Thymus (tissue), 11 donors: ENCODE data around the gene PDGFD. TPM values are rescaled to one million over a fixed set of nuclear protein-coding genes. Genes with fewer than 3 reads are reported as not detected.
"Not testable (repeated sequence)": the region's sequence is repeated elsewhere in the genome, so short reads cannot be mapped to it uniquely, and the experiment has no call there.

Experiments
- DNase-seq, 9 donors: peaks; one replicate each; pipeline ENCODE4 v3.0.0-alpha.2; 2013; ENCODE audit warnings: low spot score in 9 of 9, low read depth in 6 of 9, missing footprints in 1 of 9
- H3K27ac ChIP-seq, 2 donors: one replicate each; pipeline ENCODE4 v1.5.1; 2013; ENCODE audit warnings: control low read depth in 1 of 2, low read depth in 1 of 2, low read length in 1 of 2, mild to moderate bottlenecking in 1 of 2, moderate library complexity in 1 of 2
- H3K27me3 ChIP-seq, 2 donors: one replicate each; pipeline ENCODE4 v1.5.1; 2013; ENCODE audit warnings: low read length in 1 of 2; ENCODE audit not compliant: control insufficient read depth in 2 of 2, insufficient read depth in 1 of 2
- H3K36me3 ChIP-seq, 2 donors: one replicate each; pipeline ENCODE4 v1.5.1; 2013; ENCODE audit warnings: low read length in 1 of 2, mild to moderate bottlenecking in 1 of 2, moderate library complexity in 1 of 2; ENCODE audit not compliant: control insufficient read depth in 2 of 2, insufficient read depth in 2 of 2
- H3K4me1 ChIP-seq, 2 donors: one replicate each; pipeline ENCODE4 v1.5.1; 2013; ENCODE audit warnings: low read length in 2 of 2; ENCODE audit not compliant: control insufficient read depth in 2 of 2, insufficient read depth in 2 of 2
- H3K4me3 ChIP-seq, 2 donors: one replicate each; pipeline ENCODE4 v1.5.1; 2013; ENCODE audit warnings: low read length in 2 of 2, control low read depth in 1 of 2, mild to moderate bottlenecking in 1 of 2
- H3K9me3 ChIP-seq, 2 donors: one replicate each; pipeline ENCODE4 v1.5.1; 2013; ENCODE audit warnings: low read length in 1 of 2, mild to moderate bottlenecking in 1 of 2; ENCODE audit not compliant: control insufficient read depth in 2 of 2, insufficient read depth in 1 of 2
- WGBS: extraction: QIAGEN DNeasy Blood & Tissue Kit; methylation state at CpG from one replicate; pipeline ENCODE4 v1.1.7; 2013; 5-methylcytosine and 5-hydroxymethylcytosine counted together
- polyA plus RNA-seq: library from polyadenylated mRNA; stranded (reverse); fragments of 200-250 nt; gene quantifications from one replicate; pipeline ENCODE4 v1.2.3, GENCODE V29; 2013
- total RNA-seq: library from RNA; stranded (reverse); fragments of 120-200 nt; gene quantifications from one replicate; pipeline ENCODE4 v1.2.4, GENCODE V29; 2013
- donor health status: healthy.

Gene PDGFD
- total and polyA plus RNA-seq, 2 donors: 1.3 to 5.2 TPM

DNA sequence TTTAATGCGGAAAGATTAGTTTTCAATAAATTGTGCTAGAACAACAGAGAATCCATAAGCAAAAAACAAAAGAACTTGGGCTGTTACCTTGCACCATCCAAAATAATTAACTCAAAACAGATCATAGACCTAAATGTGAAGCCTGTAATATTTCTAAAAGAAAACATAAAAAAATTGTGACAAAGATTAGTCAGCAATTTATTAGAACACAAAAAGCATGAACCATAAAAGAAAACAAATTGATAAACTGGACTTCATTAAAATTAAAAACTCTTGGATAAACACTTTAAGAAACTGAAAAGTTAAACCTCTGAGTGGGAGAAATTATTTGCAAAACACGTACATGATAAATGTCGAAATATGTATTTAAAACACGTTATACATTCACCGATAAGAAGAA, 106.0 kb downstream of the PDGFD start:
- Histone ChIP-seq H3K27ac (no peak overlapping the region), H3K27me3 (no peaks in the 10 kb centered on the region), H3K4me1 (no peaks in the 10 kb centered on the region), H3K36me3 (no peaks in the 10 kb centered on the region), H3K9me3 (no peaks in the 10 kb centered on the region), H3K4me3 (no peak overlapping the region)
- DNase-seq: no peak
- WGBS: 98% methylated on average over 5 of the region's 5 CpGs

DNA sequence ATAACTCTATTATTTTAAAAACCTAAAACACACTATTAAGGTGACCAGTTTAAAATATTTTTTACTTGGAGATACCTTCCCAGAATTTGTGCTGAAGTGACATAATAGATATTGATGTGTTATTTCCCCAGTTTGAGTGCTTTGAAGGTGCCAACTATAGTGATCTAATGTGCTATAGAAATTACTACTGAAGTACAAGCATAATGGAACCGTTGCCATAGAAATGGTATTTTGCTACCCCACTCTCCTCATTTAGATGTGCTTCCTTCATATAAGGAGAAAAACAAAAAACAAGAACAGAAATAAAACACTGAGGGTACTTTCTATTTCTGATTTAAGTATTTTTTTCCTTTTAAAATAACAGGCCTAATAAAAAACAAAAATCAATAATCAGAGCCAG, 108.4 kb downstream of the PDGFD start:
- Histone ChIP-seq H3K4me1 (no peaks in the 10 kb centered on the region), H3K9me3 (no peaks in the 10 kb centered on the region), H3K36me3 (no peaks in the 10 kb centered on the region), H3K4me3 (no peak overlapping the region), H3K27me3 (no peaks in the 10 kb centered on the region), H3K27ac (no peak overlapping the region)
- 99% methylated on average over 1 of the region's 1 CpG for WGBS
- DNase-seq: no peak

DNA sequence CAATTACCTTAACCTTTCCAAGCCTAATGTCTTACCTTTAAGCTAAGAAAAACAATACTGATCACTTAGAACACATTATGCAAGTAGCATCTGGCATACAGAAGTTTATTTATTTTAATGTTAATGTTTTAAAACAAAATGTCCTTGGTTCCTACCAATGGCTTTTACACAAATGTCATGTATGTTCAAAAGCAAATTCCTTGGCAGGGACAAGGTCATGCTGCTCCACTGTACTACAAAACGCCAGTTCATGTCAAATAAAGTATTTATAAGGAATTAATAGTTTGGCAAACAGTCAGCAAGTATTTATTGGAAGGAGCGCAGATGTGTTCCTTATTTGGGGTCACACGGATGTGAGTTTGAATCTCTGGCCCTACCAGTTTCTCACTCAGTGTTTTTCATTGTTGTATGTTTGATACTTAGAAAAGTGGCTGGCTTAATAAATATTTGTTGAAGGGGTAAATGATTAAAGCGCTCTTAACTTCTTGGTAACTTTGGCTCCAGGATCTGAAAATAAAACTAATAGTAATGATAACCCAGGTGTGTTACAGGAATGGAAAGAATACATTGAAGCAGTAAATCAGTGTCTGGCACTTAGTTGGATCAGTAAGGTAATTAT, 108.9 kb downstream of the PDGFD start:
- Histone ChIP-seq H3K4me1 (no peaks in the 10 kb centered on the region), H3K36me3 (no peaks in the 10 kb centered on the region), H3K27me3 (no peaks in the 10 kb centered on the region), H3K9me3 (no peaks in the 10 kb centered on the region), H3K4me3 (no peak overlapping the region), H3K27ac (no peak overlapping the region)
- 92% methylated on average over 4 of the region's 4 CpGs for WGBS
- DNase-seq: no peak

DNA sequence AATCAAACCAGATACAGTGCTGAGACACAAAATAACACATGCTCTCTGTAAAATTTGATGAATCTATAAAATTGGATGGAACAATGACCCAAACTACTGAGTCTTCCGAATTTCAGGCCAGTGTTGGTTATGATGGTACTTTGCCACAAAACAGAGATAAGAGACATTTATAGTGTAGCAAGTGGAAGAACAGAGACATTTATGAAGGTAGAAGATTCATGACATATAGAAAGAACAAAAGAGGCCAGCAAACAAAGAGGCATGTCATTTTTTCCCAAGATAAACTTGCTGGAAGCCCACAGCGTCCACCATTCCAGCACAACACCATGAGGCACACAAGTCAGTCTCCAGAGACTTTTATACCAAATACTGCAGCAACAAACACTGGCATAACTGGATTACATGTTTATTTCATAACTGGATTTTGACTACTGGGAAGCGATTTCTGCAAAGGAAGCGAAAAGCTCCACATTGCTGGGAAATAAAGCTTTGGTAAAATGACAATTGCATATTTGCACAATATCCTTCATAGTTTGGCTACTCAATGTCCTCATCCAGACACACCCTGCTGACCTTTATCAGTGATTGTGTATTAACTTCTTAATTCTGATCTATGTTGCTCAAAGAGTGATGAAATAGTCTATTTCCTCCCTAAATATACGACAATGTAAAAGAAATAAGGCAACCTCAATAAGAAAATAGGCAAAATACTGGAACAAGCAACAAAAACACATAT, 110.0 kb downstream of the PDGFD start:
- 85% methylated on average over 5 of the region's 5 CpGs for WGBS
- Histone ChIP-seq H3K36me3 (no peaks in the 10 kb centered on the region), H3K4me1 (no peaks in the 10 kb centered on the region), H3K27me3 (no peaks in the 10 kb centered on the region), H3K4me3 (no peak overlapping the region), H3K27ac (no peak overlapping the region), H3K9me3 (no peaks in the 10 kb centered on the region)
- DNase-seq: no peak

DNA sequence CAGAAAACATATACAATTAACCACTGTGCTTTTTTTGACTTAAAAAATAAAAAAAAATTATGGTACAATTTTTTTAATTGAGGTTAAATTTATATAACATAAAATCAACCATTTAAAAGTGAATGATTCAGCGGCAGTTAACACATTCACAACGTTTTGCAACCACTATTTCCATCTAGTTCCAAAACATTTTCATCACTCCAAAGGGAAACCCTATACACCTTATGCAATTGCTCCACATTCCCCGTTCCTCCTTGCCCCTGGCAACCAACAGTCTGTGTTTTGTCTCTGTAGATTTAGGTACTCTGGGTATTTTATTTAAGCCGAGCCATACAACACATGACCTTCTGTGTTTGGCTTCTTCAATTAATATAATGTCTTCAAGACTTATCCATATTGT, 112.2 kb downstream of the PDGFD start:
- Histone ChIP-seq H3K9me3 (no peaks in the 10 kb centered on the region), H3K27me3 (no peaks in the 10 kb centered on the region)
- WGBS: 93% methylated on average over 4 of the region's 4 CpGs

DNA sequence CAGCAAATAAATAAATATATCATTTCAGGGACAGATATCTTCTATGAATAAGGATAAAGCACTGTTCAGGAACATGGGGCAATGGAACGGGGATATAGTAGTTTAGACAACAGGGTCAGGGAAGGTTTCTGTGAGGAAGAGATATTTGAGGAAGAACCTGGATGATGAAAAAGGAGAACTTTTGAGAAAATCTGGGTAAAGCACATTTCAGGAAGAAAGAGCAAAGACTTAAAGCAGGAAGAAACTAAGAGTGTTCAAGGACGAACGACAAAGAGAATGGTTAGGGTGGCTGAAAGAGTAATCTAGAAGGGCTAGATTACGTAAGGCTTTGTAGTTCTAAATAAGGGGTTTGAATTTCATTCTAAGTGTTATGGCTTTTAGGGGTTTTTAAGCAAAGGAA, 114.8 kb downstream of the PDGFD start:
- Histone ChIP-seq H3K27ac (no peak overlapping the region), H3K27me3 (no peaks in the 10 kb centered on the region), H3K4me1 (no peaks in the 10 kb centered on the region), H3K9me3 (no peaks in the 10 kb centered on the region), H3K36me3 (no peaks in the 10 kb centered on the region), H3K4me3 (no peak overlapping the region)
- 83% methylated on average over 4 of the region's 4 CpGs for WGBS
- DNase-seq: no peak

More for the DNA sequence above, 112.2 kb downstream of the PDGFD start:
- Histone ChIP-seq H3K4me1 (no peaks in the 10 kb centered on the region), H3K36me3 (no peaks in the 10 kb centered on the region), H3K27ac (no peak overlapping the region), H3K4me3 (no peak overlapping the region)
- no peak for DNase-seq

DNA sequence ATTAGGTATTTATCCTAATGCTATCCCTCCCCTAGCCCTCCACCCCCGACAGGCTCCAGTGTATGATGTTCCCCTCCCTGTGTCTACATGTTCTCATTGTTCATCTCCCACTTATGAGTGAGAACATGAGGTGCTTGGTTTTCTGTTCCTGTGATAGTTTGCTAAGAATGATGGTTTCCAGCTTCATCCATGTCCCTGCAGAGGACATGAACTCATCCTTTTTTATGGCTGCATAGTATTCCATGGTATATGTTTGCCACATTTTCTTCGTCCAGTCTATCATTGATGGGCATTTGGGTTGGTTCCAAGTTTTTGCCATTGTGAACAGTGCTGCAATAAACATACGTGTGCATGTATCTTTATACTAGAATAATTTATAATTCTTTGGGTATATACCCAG, 117.1 kb downstream of the PDGFD start:
- WGBS: 92% methylated on average over 3 of the region's 3 CpGs

DNA sequence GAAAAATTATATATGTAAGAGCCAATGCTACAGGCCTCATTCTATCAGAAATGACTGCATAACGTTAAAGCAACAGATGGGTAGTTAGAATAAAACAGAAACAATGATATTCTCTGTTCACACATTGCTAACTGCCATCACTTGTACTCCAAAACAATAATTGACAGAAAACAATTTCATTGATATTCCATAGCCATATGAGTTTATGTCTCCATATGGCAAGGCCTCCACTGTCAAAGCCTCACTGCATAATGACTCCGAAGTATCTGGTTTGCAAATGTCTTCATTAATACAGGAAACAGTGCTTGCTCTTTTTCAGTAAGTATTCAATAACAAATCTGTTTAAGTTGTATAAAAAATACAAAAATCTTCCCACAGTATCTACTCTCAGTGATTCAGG, 117.6 kb downstream of the PDGFD start:
- no peaks in the 10 kb centered on the region for H3K9me3 ChIP-seq
- DNase-seq: no peak
- H3K27me3 ChIP-seq: no peaks in the 10 kb centered on the region
- H3K4me3 ChIP-seq: no peak overlapping the region
- WGBS: 96% methylated on average over 2 of the region's 2 CpGs
- no peaks in the 10 kb centered on the region for H3K4me1 ChIP-seq
- H3K27ac ChIP-seq: no peak overlapping the region
- no peaks in the 10 kb centered on the region for H3K36me3 ChIP-seq

More for the DNA sequence above, 117.1 kb downstream of the PDGFD start:
- not testable (repeated sequence) for H3K36me3 ChIP-seq, H3K9me3 ChIP-seq, H3K27me3 ChIP-seq, DNase-seq, H3K27ac ChIP-seq, H3K4me1 ChIP-seq, H3K4me3 ChIP-seq

DNA sequence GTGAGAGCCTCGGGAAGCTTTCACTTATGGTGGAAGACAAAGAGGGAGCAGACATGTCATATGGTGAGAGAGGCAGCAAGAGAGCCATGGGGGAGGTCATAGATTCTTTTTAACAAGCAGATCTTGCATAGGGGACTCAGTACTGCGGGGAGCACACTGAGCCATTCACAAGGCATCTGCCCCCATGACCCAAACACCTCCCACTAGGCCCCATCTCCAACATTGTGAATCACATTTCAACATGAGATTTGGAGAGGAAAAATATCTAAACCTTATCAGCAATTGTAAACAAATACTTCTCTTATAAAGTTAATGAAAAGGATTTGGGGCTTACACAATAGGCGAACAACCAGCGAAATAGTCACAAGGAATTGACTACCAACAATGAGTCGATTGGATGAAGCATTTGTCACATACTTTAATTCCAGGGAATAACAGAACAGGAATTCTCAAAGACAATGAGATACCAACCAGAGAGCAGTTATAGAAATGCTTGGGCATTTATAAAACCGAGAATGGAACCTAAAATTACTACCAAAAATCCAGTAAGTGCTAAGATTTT, 120.2 kb downstream of the PDGFD start:
- H3K4me3 ChIP-seq: no peak overlapping the region
- no peaks in the 10 kb centered on the region for H3K27me3 ChIP-seq
- no peaks in the 10 kb centered on the region for H3K36me3 ChIP-seq
- H3K9me3 ChIP-seq: no peaks in the 10 kb centered on the region
- no peak overlapping the region for H3K27ac ChIP-seq
- H3K4me1 ChIP-seq: no peaks in the 10 kb centered on the region
- no peak for DNase-seq
- WGBS: 94% methylated on average over 6 of the region's 6 CpGs
